ENCODE results near the gene TBC1D14. TPM values are rescaled to one million over a fixed set of nuclear protein-coding genes. Genes with fewer than 3 reads are reported as not detected.
A peak's percentile ranks its signal among the peaks of the same experiment; 100 is the strongest.

Gene TBC1D14
- total RNA-seq, 1 donor: 42.3 TPM

- no peak overlapping the region for H3K4me3 ChIP-seq (ENCODE audit: low read depth, low read length)
- TF ChIP-seq, protein P1, sequence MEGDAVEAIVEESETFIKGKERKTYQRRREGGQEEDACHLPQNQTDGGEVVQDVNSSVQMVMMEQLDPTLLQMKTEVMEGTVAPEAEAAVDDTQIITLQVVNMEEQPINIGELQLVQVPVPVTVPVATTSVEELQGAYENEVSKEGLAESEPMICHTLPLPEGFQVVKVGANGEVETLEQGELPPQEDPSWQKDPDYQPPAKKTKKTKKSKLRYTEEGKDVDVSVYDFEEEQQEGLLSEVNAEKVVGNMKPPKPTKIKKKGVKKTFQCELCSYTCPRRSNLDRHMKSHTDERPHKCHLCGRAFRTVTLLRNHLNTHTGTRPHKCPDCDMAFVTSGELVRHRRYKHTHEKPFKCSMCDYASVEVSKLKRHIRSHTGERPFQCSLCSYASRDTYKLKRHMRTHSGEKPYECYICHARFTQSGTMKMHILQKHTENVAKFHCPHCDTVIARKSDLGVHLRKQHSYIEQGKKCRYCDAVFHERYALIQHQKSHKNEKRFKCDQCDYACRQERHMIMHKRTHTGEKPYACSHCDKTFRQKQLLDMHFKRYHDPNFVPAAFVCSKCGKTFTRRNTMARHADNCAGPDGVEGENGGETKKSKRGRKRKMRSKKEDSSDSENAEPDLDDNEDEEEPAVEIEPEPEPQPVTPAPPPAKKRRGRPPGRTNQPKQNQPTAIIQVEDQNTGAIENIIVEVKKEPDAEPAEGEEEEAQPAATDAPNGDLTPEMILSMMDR (IDR thresholded peaks at IDR 0.05; ENCODE audit: insufficient read depth, low read depth, low read length): no peak
- no peak for DNase-seq (ENCODE audit: low read depth)
Observed at GRCh38 chr4:6989331-6989923, 79.8 kb downstream of the TBC1D14 start.

DNA sequence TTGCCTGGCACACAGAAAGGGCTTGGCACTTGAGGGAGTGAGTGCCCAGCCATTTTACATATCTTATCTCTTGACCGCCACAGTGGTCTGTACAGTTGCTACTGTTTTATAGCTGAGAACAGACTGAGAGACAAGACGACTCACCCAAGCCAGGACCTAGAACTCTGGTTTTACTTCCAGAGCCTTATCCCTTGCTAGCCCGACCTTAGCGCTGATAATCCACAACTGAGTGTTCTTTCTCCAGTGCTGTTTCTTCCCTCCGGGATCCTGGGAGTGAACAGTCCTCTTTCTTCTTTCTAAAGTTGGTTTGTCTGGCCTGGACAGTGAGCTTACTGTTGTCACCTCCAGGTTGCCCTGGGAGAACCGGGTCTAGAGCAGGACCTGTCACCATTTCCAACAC, 81.0 kb downstream of the TBC1D14 start:
- TF ChIP-seq, protein P1 (IDR thresholded peaks at IDR 0.05; ENCODE audit: insufficient read depth, low read depth, low read length): no peak
- DNase-seq (ENCODE audit: low read depth): no peak
- H3K4me3 ChIP-seq (ENCODE audit: low read depth, low read length): no peak overlapping the region

- TF ChIP-seq, protein P1 (IDR thresholded peaks at IDR 0.05; ENCODE audit: insufficient read depth, low read depth, low read length): no peak
- H3K4me3 ChIP-seq (ENCODE audit: low read depth, low read length): no peak overlapping the region
- no peak for DNase-seq (ENCODE audit: low read depth)
Observed at GRCh38 chr4:6991249-6991648, 81.6 kb downstream of the TBC1D14 start.

DNA sequence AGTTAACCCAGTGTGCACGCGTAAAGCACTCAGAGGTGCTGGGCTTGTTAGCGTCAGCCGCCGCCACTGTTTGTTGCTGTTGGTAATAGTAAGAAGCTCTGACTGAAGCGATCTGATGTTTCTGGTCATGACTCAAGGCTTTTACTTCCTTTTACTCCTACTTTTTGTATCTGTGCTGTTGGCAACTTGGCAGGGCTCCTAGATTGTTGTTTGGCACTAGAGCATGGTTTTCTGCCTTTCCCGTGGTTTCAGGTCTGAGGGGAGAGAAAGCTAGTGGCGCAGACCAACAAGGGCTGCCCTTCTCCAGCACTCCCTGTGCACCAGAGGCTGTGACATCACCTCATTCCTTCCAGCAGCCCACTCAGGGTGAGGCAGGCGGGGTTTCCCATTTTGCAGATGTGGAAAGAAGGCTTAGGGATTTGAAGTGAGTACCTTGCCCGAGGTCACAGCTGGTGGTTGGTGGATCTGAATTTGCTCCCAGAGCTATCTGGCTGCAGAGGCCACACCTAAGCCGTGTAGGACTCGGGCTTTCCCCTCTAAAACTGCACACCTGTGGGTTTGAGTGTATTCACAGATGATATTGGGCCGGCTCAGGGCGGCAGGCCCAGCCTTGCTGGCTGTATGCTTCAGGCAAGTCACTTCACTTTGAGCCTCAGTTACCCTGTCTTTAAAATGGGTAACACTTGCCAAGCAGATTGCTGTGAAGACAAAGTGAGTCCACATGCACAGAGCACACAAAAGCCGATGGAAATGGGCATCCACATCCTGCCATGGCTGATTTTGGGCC, 82.3 kb downstream of the TBC1D14 start:
- no peak overlapping the region for H3K4me3 ChIP-seq (ENCODE audit: low read depth, low read length)
- TF ChIP-seq, protein P1 (IDR thresholded peaks at IDR 0.05; ENCODE audit: insufficient read depth, low read depth, low read length): no peak
- peak; percentile 82 for DNase-seq (ENCODE audit: low read depth)

- DNase-seq (ENCODE audit: low read depth): peak; percentile 49
- no peak overlapping the region for H3K4me3 ChIP-seq (ENCODE audit: low read depth, low read length)
- TF ChIP-seq, protein P1 (IDR thresholded peaks at IDR 0.05; ENCODE audit: insufficient read depth, low read depth, low read length): no peak
Observed at GRCh38 chr4:6992728-6993677, 83.4 kb downstream of the TBC1D14 start.

- DNase-seq (ENCODE audit: low read depth): no peak
- TF ChIP-seq, protein P1 (IDR thresholded peaks at IDR 0.05; ENCODE audit: insufficient read depth, low read depth, low read length): no peak
Observed at GRCh38 chr4:6996481-6996880, 86.9 kb downstream of the TBC1D14 start.

More at GRCh38 chr4:6996481-6996880, 86.9 kb downstream of the TBC1D14 start:
- no peak overlapping the region for H3K4me3 ChIP-seq (ENCODE audit: low read depth, low read length)

All from fibroblast of villous mesenchyme (primary cell).